ENCODE data around the gene RALGPS1. TPM values are rescaled to one million over a fixed set of nuclear protein-coding genes. Genes with fewer than 3 reads are reported as not detected.
A peak's percentile ranks its signal among the peaks of the same experiment; 100 is the strongest.

The RALGPS1 gene
- total and polyA plus RNA-seq, 2 experiments from 2014 or later = 13.1 to 22.1 TPM

DNA sequence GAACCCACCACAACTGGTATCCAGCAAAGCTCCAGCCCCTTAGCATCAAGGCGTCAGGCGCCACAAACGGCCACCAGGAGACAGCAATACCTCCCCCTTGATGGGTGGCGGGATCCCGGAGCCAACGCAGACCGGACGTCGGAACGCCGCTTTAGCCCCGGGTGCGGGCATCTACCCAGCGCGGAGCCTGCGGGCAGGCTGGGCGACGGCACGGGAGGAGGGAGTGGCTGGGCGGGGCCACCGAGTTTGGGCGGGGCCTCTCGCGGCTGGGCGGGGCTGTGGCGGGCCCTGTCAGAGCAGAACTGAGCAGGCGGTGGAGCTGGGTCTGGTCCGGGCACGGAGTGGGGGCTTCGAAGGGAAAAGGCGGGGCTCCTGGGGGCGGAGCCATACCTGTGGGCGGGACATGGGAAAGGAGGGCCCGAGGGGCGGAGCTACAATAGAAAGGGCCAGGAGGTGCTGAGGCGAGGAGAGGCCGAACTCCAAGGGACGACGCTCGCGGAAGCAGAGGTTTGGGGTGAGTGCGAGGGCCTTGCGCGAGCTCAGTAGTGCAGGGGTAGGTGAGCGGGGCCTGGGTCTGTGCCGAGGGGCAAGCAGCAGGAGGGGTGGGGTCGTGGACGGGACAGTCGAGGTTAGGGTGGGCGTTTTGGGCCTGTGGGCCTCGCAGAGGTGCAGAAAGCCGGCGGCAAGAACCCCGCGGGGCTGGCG is 309.7 kb downstream of the RALGPS1 start:
- no peaks in the 10 kb centered on the region for H3K79me2 ChIP-seq
- no peaks in the 10 kb centered on the region for H3K27me3 ChIP-seq
- no peaks in the 10 kb centered on the region for H4K20me1 ChIP-seq (ENCODE audit: insufficient read depth, poor library complexity, severe bottlenecking)
- no peaks in the 10 kb centered on the region for H3K9me3 ChIP-seq (ENCODE audit: low read depth)
- H2AFZ ChIP-seq = peak overlapping the region; percentile 99
- H3K9me2 ChIP-seq (replicated peaks; ENCODE audit: insufficient read depth) = no peaks in the 10 kb centered on the region
- WGBS (ENCODE audit: low lambda C conversion rate, missing lambda C conversion rate) = 4% methylated on average over 28 of the region's 56 CpGs
- H3K36me3 ChIP-seq (replicated peaks; ENCODE audit: insufficient read depth, low read depth) = no peaks in the 10 kb centered on the region
- H3K4me1 ChIP-seq (ENCODE audit: insufficient read depth) = no peaks in the 10 kb centered on the region
- TF ChIP-seq, protein P1, sequence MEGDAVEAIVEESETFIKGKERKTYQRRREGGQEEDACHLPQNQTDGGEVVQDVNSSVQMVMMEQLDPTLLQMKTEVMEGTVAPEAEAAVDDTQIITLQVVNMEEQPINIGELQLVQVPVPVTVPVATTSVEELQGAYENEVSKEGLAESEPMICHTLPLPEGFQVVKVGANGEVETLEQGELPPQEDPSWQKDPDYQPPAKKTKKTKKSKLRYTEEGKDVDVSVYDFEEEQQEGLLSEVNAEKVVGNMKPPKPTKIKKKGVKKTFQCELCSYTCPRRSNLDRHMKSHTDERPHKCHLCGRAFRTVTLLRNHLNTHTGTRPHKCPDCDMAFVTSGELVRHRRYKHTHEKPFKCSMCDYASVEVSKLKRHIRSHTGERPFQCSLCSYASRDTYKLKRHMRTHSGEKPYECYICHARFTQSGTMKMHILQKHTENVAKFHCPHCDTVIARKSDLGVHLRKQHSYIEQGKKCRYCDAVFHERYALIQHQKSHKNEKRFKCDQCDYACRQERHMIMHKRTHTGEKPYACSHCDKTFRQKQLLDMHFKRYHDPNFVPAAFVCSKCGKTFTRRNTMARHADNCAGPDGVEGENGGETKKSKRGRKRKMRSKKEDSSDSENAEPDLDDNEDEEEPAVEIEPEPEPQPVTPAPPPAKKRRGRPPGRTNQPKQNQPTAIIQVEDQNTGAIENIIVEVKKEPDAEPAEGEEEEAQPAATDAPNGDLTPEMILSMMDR (IDR thresholded peaks at IDR 0.05; ENCODE audit: poor library complexity) = peak; percentile 29
- TF ChIP-seq EZH2phosphoT487 (IDR thresholded peaks at IDR 0.05; ENCODE audit: low read depth, severe bottlenecking, unreplicated experiment) = no peak
- peak overlapping the region; percentile 82 for H3K4me3 ChIP-seq
- H3K27ac ChIP-seq = peak overlapping the region; percentile 91
- peak; percentile 96 for DNase-seq (ENCODE audit: low spot score)
- H3K4me2 ChIP-seq = peak overlapping the region; percentile 97

DNA sequence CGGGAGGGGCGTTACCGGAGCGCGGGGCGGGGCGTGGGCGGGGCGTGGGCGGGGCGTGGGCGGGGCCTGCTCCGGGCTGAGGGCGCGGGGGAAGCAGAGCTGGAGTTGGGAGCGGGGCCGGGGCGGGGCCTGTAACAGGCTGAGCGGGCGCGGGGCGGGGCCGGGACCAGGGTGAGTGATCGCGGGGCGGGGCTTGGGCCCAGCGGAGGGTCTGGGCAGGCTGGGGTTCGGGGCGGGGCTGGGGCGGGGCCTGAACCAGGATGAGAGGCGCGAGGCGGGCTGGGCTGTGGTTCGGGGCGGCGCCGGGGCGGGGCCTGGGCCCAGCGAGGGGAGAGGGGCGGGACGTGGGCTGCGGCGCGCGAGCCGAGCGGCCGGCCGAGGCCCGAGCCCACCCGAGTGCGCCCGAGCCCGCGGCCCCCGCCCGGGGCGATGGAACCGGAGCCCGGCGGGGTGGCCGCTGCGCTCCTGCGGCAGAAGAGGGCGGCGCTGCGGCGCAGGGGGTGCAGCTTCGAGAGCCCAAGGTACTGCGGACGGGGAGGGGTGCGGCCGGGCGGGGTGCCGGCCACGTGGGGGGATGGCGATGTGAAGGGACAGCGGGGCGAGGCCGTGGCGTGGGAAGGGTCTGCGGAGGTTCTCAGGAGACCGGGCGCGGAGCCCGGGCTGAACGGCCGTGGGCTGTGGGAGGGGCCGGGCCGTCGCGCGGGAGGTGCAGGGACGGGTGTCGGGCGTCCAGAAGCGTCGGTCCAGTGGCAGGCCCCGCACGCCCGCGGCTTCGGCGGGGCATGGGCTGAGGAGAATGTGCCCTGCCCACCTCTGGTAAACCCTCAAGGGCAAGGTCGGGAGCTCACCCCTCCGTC is 310.5 kb downstream of the RALGPS1 start:
- H3K4me2 ChIP-seq = peak overlapping the region; percentile 100
- H2AFZ ChIP-seq = peak overlapping the region; percentile 99
- H3K4me1 ChIP-seq (ENCODE audit: insufficient read depth) = no peaks in the 10 kb centered on the region
- no peaks in the 10 kb centered on the region for H3K9me2 ChIP-seq (replicated peaks; ENCODE audit: insufficient read depth)
- H3K27ac ChIP-seq = peak overlapping the region; percentile 91
- H4K20me1 ChIP-seq (ENCODE audit: insufficient read depth, poor library complexity, severe bottlenecking) = no peaks in the 10 kb centered on the region
- peak overlapping the region; percentile 82 for H3K4me3 ChIP-seq
- no peaks in the 10 kb centered on the region for H3K79me2 ChIP-seq
- peak; percentile 99 for DNase-seq (ENCODE audit: low spot score)
- no peaks in the 10 kb centered on the region for H3K9me3 ChIP-seq (ENCODE audit: low read depth)
- no peaks in the 10 kb centered on the region for H3K36me3 ChIP-seq (replicated peaks; ENCODE audit: insufficient read depth, low read depth)
- WGBS (ENCODE audit: low lambda C conversion rate, missing lambda C conversion rate) = 0% methylated on average over 11 of the region's 106 CpGs
- TF ChIP-seq EZH2 (IDR thresholded peaks at IDR 0.05; ENCODE audit: borderline replicate concordance) = no peak
- TF ChIP-seq, protein P1 (IDR thresholded peaks at IDR 0.05; ENCODE audit: poor library complexity) = no peak
- no peak for TF ChIP-seq EZH2phosphoT487 (IDR thresholded peaks at IDR 0.05; ENCODE audit: low read depth, severe bottlenecking, unreplicated experiment)
- no peaks in the 10 kb centered on the region for H3K27me3 ChIP-seq

DNA sequence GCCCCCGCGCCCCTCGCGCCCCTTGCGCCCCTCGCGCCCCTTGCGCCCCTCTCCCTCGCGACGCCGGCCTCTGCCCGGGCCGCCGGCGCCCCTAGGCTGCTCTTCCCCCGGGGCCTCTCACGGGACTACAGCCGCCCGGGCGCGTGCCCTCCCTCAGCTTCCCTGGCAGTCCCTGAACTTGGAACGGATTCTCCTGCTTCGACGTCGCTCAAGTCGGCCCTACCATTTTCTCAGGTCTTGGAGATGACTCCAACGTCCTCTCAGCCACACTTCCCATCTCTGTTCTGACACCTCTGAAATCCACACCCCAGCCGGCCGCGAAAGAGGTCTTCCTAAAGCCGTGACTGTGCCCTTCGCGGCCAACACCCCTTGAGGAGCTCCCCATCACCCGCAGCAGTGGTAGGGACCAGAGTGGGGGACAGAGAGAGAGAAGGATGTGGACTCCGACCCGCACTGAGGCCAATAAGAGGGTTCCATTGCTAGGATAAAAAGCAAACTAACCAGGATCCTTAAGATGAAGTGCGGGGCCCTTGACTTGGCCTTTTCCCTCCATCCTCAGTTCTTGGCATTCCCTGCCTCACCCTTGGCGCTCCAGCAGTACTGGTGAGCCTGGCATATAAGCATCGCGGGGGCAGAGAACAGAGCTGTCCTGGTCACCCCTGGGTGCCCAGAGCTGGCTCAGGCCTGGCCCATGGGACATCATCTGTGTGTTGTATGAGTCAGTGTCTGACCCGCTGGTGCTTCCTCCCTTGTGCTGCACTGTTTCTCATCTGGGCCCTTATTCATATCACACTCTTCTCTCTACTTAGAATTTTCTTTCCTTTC is 311.4 kb downstream of the RALGPS1 start:
- Histone ChIP-seq H3K27me3 (no peaks in the 10 kb centered on the region), H3K4me3 (peak overlapping the region; percentile 81), H3K9me2 (replicated peaks; ENCODE audit: insufficient read depth) (no peaks in the 10 kb centered on the region), H3K79me2 (no peaks in the 10 kb centered on the region), H3K4me1 (ENCODE audit: insufficient read depth) (no peaks in the 10 kb centered on the region), H3K9me3 (ENCODE audit: low read depth) (no peaks in the 10 kb centered on the region), H2AFZ (no peak overlapping the region), H3K27ac (no peak overlapping the region), H4K20me1 (ENCODE audit: insufficient read depth, poor library complexity, severe bottlenecking) (no peaks in the 10 kb centered on the region), H3K36me3 (replicated peaks; ENCODE audit: insufficient read depth, low read depth) (no peaks in the 10 kb centered on the region), H3K4me2 (peak overlapping the region; percentile 100)
- TF ChIP-seq EZH2phosphoT487 (IDR thresholded peaks at IDR 0.05; ENCODE audit: low read depth, severe bottlenecking, unreplicated experiment) (no peak), EZH2 (IDR thresholded peaks at IDR 0.05; ENCODE audit: borderline replicate concordance) (no peak)
- DNase-seq (ENCODE audit: low spot score) = peak; percentile 35
- WGBS (ENCODE audit: low lambda C conversion rate, missing lambda C conversion rate) = 49% methylated on average over 28 of the region's 42 CpGs
